ENCODE data around the gene ZDHHC22.

The ZDHHC22 gene

DNA sequence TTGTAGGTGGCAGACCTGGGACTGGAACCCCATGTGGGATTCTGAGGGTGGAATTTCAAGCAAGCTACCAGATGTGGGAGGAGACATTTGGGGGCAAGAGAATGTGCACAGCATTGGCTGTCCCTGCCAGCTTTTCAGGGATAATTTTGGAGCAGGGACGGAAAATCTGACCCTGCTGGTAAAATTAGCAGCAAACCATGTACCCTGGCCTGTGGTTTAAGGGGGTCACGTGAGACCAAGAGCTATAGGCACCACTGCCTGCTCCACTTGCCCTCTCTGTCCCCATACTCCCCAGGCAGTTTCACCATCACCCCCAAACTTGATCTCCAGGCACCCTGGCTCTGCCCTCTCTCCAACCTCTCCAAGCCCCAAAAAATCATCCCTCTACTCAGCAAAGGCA is 13.5 kb upstream of the ZDHHC22 start:
- no peak for DNase-seq (ENCODE audit: low read depth)

DNA sequence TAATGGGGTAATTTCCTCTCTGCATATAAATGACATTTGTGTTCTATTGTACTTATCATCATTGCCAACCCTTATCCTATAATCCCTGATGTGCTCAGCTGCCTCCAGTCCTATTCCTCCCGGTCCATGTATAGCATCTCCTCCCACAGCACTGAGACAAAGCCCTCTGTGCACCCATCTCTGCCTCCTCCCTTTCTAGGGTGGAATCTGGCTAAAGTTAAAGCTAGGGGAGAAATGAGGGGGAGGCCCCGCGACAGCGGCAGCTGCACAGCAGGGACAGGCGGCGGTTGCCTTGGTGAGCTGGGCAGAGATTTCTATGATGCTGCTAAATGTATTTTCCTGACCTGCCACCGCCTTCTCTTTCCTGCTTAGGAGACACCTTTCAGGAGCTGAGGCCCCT is 12.8 kb upstream of the ZDHHC22 start:
- DNase-seq (ENCODE audit: low read depth): no peak

DNA sequence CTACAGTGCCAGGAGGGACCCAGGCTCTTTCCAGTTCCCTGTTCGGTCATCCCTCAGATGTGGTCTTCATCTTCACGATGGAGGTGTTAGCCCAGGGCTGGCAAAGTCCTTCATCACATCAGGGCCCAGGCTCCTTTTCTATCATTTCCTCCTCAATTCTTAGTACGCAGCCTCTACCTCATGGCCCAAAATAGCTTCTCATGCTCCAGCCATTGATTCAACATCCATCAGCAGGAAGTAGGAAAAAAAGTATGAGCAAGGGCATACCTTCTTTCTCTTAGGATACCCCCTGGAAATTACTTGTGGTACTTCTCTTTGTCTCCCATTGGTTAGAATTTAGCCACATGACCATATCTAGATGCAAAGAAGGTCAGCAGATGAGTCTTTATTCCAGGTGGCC is 12.2 kb upstream of the ZDHHC22 start:
- DNase-seq (ENCODE audit: low read depth): no peak

DNA sequence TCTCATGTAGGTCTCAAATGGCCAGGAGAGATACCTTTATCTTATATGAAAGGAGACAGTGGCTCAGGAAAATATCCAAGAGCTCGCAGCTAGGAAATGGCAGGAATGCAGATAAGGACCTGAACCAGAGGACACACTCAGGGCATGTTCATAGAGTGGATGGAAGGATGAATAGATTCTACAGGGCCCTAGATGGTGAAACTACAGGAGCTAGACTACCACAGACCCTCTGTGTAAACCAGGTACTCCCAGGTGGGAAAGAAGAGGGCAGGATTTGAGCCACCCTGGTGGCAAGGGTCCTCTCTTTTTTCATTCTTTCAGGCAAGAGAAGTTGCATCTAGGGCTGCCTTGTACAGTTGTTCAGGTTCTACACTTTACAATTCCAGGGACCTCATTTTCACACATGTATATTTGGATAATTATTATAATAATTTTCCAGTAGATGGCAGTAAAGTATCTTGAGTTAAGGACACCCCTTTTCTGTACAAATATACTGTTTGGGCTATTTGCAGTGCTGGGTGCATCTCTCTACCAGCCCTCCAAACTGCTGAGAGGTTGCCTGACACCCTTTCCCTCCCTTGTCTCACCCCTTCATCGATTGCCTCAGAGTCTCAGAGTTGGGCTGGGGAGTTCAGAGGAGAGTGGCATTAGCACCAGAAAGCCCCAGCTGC is 10.5 kb upstream of the ZDHHC22 start:
- DNase-seq (ENCODE audit: low read depth): peak; percentile 64

DNA sequence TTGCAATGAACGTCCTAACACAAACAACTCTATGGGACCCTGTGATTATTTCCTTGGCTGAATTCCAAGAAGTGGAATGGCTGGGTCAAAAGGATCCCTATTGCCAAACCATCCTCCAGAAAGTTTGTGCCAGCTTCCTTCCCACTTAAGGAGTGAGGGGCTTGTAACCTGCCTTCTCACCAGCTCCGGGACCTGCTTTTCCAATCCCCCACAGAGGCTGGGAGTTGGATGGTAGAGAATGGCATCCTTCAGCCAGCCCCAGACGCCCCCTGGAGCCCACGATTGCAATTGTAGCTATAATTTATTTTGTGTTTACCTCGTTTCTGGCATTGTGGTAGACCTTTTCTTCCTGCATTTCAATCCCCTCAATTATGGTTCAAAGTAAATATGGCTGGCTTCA is 9.7 kb upstream of the ZDHHC22 start:
- peak; percentile 52 for DNase-seq (ENCODE audit: low read depth)

DNA sequence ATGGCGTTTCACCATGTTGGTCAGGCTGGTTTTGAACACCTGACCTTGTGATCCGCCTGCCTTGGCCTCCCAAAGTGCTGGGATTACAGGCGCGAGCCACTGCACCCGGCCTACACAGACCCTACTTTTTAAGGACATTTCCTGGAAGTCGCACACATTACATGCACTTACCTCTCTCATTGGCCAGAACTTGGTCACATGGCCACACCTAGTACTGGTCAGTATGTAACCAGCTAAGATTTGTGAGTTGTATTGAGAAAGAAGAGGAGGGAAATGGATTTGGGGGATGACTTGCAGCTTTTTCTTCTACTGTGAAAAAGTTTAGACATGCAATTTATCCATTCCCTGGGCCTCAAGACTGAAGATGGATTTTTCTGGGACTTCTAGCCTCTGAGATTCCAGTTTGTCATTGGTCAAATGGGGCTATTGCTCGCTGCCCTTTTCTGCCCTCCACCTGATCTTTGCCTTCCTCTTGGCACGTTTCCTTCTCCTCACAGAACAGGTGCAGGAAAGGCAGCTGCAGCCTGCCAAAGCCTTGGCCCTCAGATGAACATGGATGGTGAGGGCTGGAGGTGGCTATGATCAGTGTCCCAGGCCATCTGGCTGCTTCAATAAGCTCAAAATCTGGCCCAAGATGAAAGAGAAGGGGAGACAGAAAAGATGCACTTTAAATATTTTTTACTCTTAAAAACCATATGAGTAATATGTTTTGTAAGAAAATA is 7.1 kb upstream of the ZDHHC22 start:
- DNase-seq (ENCODE audit: low read depth): peak; percentile 13

DNA sequence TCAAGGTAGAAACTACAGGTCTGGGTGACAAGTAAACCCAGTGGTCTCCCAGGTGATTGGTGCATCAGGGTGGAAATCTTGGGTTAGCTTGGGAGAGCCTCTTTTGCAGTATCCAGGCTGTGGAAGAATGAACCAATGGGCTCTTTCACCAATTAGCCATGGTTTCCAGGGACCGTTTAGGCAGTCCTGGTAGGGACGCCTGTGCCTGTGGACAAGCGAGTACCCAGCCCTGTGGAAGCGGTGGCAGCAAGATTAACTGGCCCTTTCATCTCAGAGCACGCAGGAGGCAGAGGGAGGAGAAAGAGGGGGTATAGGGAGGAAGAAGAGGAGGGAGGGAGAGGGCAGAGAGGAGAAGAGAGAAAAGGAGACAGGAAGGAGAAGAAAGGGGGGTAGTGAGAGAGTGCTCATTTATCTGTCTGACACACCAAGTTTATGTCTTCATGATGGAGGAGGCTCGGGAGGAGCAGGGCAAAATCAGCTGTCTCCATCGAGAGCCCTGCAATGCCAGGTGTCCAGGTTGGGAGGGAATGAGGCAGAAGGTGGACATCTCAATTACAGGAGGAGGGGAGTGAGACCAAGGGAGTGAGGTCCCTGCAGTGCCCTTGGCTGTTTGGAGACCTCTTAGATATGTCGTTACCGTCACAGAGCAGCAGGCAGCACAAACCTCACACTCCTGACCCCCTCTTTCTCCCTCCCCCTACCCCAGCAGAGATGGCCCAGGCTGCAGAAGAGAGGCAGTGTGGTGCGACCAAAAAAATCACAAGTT is 4.6 kb upstream of the ZDHHC22 start:
- no peak for DNase-seq (ENCODE audit: low read depth)

DNA sequence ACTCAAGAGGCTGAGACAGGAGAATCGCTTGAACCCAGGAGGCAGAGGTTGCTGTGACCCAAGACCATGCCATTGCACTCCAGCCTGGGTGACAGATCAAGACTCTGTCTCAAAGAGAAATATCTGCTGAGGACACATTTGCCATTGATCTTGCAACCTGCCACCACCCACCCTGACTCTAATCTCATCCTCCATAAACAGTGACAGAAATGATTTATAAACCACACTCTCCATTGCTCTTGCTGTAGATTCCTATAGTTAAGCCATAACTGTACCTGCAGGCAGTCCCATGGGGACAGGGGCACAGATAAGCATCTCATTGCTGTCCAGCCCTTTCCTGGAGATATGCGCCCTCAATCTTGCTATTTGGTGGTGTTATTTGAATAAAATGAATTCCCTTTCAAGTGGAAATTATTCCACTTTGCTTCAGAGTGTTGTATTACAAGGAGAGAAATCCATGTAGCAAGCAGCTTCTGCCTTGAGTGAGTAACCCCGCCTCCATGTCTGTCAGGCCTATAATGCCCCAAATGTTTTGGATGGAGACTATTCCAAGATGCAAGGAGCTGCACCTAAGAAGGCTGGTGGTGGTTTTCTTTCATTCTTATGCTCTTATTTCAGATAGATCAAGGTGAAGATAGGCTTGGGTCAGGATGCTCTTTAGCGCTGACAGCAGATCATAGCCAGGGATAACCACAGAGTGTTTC is 3.0 kb upstream of the ZDHHC22 start:
- DNase-seq (ENCODE audit: low read depth): no peak

DNA sequence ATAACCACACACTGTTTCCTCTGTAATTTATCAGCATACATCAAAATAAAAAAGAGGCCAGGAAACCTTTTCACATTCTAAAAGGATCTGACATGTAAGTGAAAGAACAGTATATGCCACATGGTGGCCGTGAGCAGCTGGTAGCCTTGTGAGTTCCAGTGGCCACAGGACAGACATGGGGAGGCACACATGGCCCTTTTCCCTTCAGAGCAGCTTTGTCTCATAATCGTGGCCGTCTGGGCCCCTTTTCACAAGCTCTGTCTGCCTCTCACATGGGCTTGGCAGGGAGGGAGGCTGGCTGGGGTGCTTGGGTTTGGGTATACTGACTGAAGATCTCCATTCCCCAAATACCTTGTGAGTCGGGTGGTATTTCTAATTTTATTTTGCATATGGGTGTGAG is 1.5 kb upstream of the ZDHHC22 start:
- DNase-seq (ENCODE audit: low read depth): no peak

DNA sequence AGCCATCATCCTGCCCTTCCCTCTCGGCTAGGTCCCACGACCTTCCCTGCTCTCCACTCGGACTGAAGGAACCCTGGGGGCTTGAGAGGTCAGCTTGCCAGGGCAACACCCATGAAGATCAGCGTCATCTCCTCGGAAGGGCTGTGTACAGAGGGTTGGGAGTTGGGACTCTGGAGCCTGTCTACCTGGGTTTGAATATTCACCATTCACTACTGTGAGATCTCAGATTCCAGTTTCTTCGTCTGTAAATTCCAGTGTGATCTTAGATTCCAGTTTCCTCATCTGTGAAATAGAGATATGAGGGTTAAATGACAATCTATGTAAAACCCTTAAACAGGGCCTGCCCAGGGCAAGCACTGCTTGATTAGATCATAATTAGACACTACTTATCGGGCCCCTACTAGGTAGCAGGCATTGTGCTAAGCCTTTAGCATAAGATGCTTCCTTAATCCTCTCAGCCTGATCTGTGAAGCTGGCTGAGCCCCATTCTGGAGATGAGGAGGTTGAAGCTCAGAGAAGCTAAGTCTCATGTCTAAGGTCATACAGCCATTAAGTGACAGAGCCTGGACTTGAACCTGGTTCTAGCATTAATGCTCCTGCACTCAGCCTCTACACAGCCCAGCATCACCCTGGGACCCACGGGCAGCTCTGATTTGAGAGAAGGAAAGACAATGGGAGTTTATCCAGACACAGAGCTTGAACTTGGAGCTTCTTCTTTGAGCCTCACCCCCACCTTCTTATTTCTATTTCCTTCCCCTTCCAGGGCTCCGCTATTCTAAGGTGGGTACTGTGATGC is 612 bp upstream of the ZDHHC22 start:
- DNase-seq (ENCODE audit: low read depth): no peak

DNA sequence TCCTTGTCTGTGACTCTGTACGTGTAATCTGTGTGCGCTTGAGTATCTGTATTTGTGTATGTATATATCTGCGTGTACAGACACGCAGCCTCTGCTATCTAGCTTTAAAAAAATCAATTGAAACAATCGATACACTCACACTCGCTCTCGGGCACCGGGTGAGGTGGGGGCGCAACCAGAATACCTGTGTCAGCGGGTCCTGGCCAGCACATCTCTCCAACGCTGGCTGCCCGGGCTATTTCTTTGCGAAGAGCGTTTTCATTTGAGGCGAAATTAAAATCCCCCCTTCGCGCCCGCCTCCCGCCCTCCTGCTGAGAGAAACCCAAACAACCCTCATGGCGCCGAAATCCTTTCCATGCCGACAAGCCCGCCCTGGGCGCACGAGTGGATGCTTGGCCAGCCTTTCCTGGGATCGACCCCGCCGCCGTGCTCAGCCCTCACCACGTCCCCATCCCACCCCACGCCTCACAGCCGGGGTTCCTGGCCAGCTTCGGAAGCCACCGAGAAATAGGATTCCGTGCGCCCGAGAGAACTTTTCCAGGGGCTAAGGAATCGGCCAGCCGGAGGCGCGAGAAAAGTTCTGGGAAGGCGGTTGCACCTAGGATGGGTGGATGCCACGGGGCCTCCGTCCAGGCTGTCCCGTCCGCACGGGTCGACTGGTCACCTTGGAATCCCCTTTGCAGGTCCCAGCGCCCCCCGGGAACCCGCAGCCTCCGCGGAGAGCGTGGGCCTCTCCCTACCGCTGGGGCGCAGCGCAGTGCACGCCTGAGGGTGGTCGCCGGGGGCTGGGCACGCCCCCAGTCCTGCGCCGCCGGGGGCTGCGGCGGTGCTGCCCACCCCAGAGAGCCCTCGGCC is 1.0 kb downstream of the ZDHHC22 start:
- DNase-seq (ENCODE audit: low read depth): peak; percentile 21

DNA sequence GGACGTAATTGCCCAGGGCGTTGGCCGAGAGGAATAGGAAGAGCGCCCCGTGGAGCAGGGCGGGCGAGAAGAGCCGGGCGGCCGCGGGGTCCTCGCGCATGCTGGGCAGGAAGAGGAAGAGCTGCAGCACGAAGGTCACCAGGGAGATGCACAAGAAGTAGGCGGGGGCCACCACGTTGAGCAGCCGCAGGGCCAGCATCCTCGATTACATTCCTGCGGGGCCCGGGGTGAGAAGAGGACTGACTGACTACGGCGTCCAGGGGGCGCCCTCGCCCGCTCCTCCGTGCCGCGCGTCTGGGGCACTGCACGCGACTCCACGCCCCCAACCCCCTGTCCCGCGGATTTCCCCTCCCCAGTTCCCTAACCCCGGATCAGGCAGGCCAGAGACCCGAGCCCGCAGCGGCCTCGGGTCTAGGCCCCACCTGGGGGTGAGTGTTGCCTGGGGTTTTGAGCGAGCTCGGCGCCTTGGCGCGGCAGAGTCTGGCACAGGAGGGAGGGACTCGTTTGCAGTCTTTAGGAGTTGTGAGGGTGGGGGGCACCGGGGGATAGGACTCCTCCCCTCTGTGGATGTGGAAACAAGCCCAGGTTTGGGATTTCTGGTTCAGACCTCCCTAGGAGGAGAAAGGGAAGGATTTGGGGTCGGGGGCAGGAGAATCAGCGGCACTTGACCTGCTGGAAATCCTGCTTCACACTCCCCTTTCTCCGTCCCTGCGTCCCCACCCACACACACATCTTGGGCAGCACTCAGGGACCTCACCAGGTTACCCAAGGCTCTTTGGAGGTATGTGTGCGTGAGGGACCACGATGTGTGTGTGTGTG is 1.8 kb downstream of the ZDHHC22 start:
- peak; percentile 60 for DNase-seq (ENCODE audit: low read depth)

DNA sequence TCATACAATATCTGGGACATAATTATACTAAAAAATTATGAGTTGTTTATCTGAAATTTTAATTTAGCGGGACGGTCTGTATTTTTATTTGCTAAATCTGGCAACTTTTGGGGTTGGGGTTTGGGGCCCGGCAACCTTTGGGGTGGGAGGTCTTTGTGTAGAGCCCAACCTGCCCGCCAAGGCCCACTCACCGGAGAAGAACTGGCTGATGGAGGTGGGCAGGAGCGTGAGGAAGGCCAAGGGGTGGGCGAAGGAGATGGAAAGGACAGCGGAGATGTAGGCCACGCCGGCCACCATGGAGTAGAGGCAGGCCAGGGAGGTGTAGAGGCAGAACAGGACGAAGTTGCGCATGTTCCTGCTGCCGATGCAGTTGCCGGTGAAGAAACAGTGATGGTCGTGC is 2.6 kb downstream of the ZDHHC22 start:
- no peak for DNase-seq (ENCODE audit: low read depth)

DNA sequence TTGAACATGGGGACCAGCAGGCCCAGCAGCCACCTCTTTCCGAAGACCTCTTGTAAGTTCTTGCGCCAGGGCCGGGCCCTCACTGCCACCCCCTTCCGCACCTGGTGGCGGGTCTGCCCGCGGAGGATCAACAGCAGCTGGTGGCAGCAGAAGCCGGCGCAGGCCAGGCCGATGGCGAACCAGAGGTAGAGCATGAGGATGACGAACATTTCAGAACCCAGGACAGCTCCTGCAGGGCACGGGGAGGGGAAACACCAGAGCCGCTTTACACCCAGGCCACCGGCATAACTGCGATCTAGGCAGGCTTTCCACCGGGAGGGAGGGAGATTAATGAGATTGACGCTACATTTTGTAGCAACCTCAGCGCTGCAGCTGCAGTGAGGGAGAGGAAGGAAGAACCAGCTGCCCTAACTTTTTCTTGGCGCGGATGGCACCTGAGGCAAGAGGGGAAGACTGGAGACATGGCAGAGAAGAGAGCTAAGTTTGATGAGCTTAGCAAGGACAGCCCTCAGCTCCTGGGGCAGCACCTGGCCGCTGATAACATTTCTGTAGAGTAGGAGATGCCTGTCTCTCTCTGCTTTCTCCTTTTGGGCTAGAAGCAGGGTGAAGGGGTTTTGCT is 7.8 kb downstream of the ZDHHC22 start:
- peak; percentile 50 for DNase-seq (ENCODE audit: low read depth)

DNA sequence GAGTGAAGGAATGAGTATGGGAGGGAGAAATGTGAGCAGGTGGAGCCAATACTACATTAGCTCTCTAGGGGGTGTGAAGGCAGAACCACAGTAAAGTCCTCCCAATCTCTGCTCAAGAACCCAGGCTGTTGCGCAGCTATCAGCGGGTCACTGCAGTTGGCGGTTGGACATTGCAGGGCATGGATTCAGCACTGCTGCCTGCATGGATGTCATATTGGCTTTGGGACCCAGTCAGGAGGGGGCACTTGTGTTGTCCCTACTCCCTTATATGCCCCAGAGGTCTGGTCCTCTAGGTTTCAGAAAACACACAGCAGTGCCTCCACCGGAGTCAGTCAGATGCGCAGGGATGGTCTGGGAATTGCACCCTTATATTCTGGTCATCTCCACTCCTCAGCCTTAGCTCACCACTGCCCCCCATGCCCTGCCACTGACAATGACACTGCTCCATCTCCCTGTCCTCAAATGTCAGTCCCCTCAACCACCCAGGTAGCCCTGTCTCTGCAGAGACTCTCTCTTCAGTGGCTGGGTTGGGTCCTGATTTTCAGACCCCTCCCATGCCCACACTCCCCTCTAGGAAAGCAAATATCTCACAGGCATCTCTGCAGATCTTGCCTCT is 9.6 kb downstream of the ZDHHC22 start:
- DNase-seq (ENCODE audit: low read depth): no peak

DNA sequence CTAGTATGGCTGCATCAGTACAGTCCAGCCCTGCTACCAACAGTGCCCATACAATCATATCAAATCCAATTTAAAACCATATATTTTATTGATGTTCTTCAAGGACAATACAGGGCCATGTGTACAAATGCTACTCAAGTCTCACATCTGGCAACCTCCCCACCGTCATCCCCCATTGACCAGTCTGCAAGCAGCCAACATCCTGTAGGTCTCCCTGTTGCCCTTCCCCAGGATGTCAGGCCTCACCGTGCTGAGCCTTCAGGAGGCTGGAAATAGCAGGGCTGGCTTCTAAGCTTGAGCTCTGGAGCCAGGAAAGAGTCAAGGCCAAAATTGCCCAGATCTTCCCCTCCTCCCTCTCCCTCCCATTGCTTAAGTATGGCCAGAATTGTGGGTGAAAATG is 10.4 kb downstream of the ZDHHC22 start:
- DNase-seq (ENCODE audit: low read depth): no peak

DNA sequence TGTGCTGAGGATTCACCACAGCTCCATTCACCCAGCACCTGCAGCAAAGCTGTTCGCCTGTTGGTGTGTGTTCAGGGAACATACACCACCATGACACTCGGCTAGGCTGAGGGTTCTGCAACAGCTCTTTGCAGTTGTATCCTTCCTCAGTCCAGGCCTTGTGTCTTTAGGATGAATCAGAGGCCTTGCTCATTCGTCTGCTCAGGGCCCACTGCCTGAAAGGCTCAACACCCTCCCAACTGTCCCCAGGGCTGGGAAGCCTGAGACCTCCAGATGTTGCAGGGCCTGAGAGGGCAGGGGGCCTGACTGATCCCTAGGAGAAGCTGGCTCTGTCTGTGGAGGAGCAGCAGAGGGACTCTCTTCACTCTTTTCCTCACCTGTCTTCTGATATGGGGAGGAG is 11.2 kb downstream of the ZDHHC22 start:
- no peak for DNase-seq (ENCODE audit: low read depth)

DNA sequence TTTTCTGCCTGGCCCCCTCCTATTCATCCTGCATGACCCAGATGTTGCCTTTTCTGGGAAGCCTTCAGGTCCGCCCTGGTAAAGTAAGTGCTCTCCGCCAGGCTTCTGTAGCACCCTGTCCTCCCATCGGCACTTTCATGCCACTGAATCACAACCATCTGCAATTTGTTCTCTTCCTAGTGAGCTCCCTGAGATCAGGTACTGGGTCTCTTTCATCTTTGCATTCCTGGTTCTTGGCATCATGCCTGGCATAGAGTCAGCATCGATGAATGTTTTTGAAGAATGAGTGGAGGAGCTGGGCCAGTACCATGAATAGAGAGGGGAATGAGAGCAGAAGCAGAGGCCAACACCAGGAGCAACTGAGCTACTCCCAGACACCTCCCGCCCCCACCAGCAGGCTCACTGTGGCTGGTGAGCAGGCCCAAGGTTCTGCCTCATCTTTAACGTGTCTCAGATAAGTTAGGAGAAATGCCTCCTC is 13.1 kb downstream of the ZDHHC22 start:
- DNase-seq (ENCODE audit: low read depth): peak; percentile 50

DNA sequence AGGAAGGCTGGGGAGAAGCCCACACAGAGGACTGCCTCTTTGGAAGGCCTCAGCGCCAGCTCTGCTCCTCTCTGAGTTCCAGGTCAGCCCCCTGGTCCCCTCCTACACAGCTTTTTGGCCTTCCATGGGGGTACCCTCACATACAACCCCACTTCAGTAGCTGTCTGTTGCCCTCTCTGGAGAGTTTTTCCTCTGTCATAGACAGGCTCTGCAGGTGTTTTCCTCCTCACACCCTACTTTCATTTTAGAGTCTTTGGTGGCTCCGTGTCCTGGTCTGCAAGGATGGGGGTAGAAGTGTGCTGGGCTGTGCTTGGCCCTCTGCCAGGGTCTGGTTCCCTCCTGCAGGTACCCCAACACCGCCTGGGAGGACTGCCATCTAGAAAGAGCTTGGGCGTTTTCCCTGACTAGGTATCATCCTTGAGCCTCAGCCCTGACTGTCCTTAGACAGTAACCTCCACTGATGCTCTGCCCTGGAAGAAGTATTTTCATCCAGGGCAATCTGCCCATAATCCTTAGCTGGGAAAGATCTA is 15.1 kb downstream of the ZDHHC22 start:
- no peak for DNase-seq (ENCODE audit: low read depth)
